HepG2 (cell line): Measurements from ENCODE around the gene AKNA. TPM values are rescaled to one million over a fixed set of nuclear protein-coding genes. Genes with fewer than 3 reads are reported as not detected.

Source experiments
- ATAC-seq: fragments of 200-7000 bp; cut with Tn5 transposase; 3 replicates; pipeline ENCODE4 v1.9.1; 2020; ENCODE audit warnings: mild to moderate bottlenecking, moderate library complexity
- BruUV-seq: library from RNA; stranded (reverse); fragments of 400-500 nt; replicated peaks from 2 replicates; lab custom pipeline; 2021; lab: Mats Ljungman, UMichigan
- CTCF ChIA-PET: fragments of 300-600 bp; formaldehyde crosslinking; extraction: SDS; loops from one replicate; lab custom pipeline; 2021; ENCODE audit warnings: low total read pairs, inconsistent platforms, low intra/inter-chr PET ratio; lab: Yijun Ruan, JAX
- POLR2A ChIA-PET: fragments of 350-600 bp; sonication (Branson Sonifier 250); formaldehyde crosslinking; loops from one replicate; lab custom pipeline; 2020; ENCODE audit warnings: antibody characterized with exemption, inconsistent platforms; lab: Yijun Ruan, JAX
- DNase-seq: peaks from one replicate; pipeline ENCODE4 v3.0.0-alpha.2; 2015; ENCODE audit warnings: low spot score
- FAIRE-seq: peaks from 3 replicates; lab custom pipeline; 2011; peaks lifted over from hg19 to GRCh38; lab: Jason Lieb, UNC
- H2AFZ ChIP-seq: one replicate; pipeline ENCODE4 v1.6.1; 2011; ENCODE audit warnings: low read length, inconsistent platforms
- H3K27ac ChIP-seq: fragments of 300-600 bp; 3 replicates; pipeline ENCODE4 v1.8.0; 2011; ENCODE audit warnings: mixed run types, mild to moderate bottlenecking, mixed read lengths, low read length, inconsistent platforms; ENCODE audit not compliant: insufficient read depth; ENCODE audit errors: extremely low read length
- H3K27me3 ChIP-seq, 2 experiments: fragments of 200-600 bp in 1 of 2; 2 replicates in 1 of 2; 3 replicates in 1 of 2; pipeline versions ENCODE4 v1.6.0 to v1.8.0; 2011; ENCODE audit warnings: low read length in 2 of 2, mild to moderate bottlenecking in 2 of 2, moderate library complexity in 2 of 2, inconsistent platforms in 1 of 2; ENCODE audit not compliant: insufficient read depth in 2 of 2, control insufficient read depth in 1 of 2
- H3K36me3 ChIP-seq, 2 experiments: fragments of 200-600 bp in 1 of 2; replicated peaks in 1 of 2; 2 replicates in 1 of 2; 3 replicates in 1 of 2; pipeline versions ENCODE4 v1.5.1 to v1.8.0; 2011; ENCODE audit warnings: low read length in 2 of 2, inconsistent platforms in 1 of 2; ENCODE audit not compliant: insufficient read depth in 2 of 2, control insufficient read depth in 1 of 2
- H3K4me1 ChIP-seq: 2 replicates; pipeline ENCODE4 v1.5.1; 2012; ENCODE audit warnings: low read length, inconsistent platforms; ENCODE audit not compliant: insufficient read depth
- H3K4me2 ChIP-seq: 2 replicates; pipeline ENCODE4 v1.6.0; 2011; ENCODE audit warnings: low read depth, low read length, inconsistent platforms
- H3K4me3 ChIP-seq, 3 experiments: fragments of 200-600 bp in 1 of 3; sonication (generic), shearing (Covaris generic) in 1 of 3; replicated peaks in 1 of 3; 2 replicates each; pipeline ENCODE4 v1.5.1; 2011 to 2016; ENCODE audit warnings: low read length in 3 of 3, inconsistent platforms in 2 of 3, low read depth in 2 of 3, mild to moderate bottlenecking in 2 of 3, control low read depth in 1 of 3, mixed read lengths in 1 of 3; ENCODE audit not compliant: insufficient read depth in 1 of 3
- H3K79me2 ChIP-seq: one replicate; pipeline ENCODE4 v1.6.1; 2011; ENCODE audit warnings: low read length, inconsistent platforms; ENCODE audit not compliant: insufficient read depth
- H3K9ac ChIP-seq: 2 replicates; pipeline ENCODE4 v1.6.0; 2011; ENCODE audit warnings: mild to moderate bottlenecking, low read depth, low read length, inconsistent platforms; ENCODE audit not compliant: insufficient read depth
- H3K9me3 ChIP-seq: 2 replicates; pipeline ENCODE4 v1.5.1; 2012; ENCODE audit warnings: mild to moderate bottlenecking, low read length
- H4K20me1 ChIP-seq: 2 replicates; pipeline ENCODE4 v1.6.0; 2011; ENCODE audit warnings: inconsistent platforms, mild to moderate bottlenecking, low read length, moderate library complexity; ENCODE audit not compliant: insufficient read depth
- ESRRA ChIP-seq: sonication (generic); formaldehyde crosslinking; IDR thresholded peaks from 2 replicates; pipeline ENCODE4 v1.5.1; 2020; ENCODE audit warnings: mild to moderate bottlenecking, low read depth, missing genetic modification reagents
- GATAD2A ChIP-seq: IDR thresholded peaks from 2 replicates; pipeline ENCODE4 v1.6.1; 2016
- GFI1 ChIP-seq: sonication (generic); formaldehyde crosslinking; IDR thresholded peaks from 2 replicates; pipeline ENCODE4 v1.5.0; 2020; ENCODE audit warnings: missing genetic modification reagents, mild to moderate bottlenecking, borderline replicate concordance
- GRHL1 ChIP-seq: sonication (generic); formaldehyde crosslinking; conservative IDR thresholded peaks from 2 replicates; pipeline ENCODE4 v1.8.0; 2022; ENCODE audit warnings: missing genetic modification reagents
- HNF4A ChIP-seq: sonication (generic); formaldehyde crosslinking; IDR thresholded peaks from 2 replicates; pipeline ENCODE4 v1.4.0; 2020; ENCODE audit warnings: missing genetic modification reagents
- NR2F6 ChIP-seq, 2 experiments: IDR thresholded peaks; 2 replicates each; pipeline ENCODE4 v1.6.1; 2016; ENCODE audit warnings: antibody characterized with exemption in 1 of 2, mild to moderate bottlenecking in 1 of 2
- RARA ChIP-seq: IDR thresholded peaks from 2 replicates; pipeline ENCODE4 v1.6.1; 2016; ENCODE audit warnings: missing genetic modification reagents, missing compliant biosample characterization
- SMYD3 ChIP-seq: sonication (generic); formaldehyde crosslinking; IDR thresholded peaks from 2 replicates; pipeline ENCODE4 v1.8.1; 2023; ENCODE audit warnings: mild to moderate bottlenecking, missing genetic modification reagents
- SOX13 ChIP-seq, 3 experiments: fragments of 450-650 bp in 1 of 3; sonication (generic) in 1 of 3; formaldehyde crosslinking in 1 of 3; IDR thresholded peaks in 2 of 3; conservative IDR thresholded peaks in 1 of 3; 2 replicates each; pipeline versions ENCODE4 v1.5.0 to v1.6.1; 2016 to 2020; ENCODE audit warnings: antibody characterized with exemption in 1 of 3, mild to moderate bottlenecking in 1 of 3, missing compliant biosample characterization in 1 of 3, missing genetic modification reagents in 1 of 3, moderate library complexity in 1 of 3
- SRF ChIP-seq: IDR thresholded peaks from 2 replicates; pipeline ENCODE4 v1.6.1; 2011; ENCODE audit warnings: mild to moderate bottlenecking, low read depth, low read length, moderate library complexity
- ZMYM3 ChIP-seq: sonication (generic); formaldehyde crosslinking; IDR thresholded peaks from 2 replicates; pipeline ENCODE4 v1.5.1; 2020; ENCODE audit warnings: mild to moderate bottlenecking, missing genetic modification reagents
- ZNF558 ChIP-seq: sonication (generic); formaldehyde crosslinking; IDR thresholded peaks from 2 replicates; pipeline ENCODE4 v1.9.0; 2022; ENCODE audit warnings: mild to moderate bottlenecking, missing genetic modification reagents, borderline replicate concordance
- WGBS: methylation state at CpG from one replicate; pipeline ENCODE4 v1.1.6; 2017; ENCODE audit warnings: low lambda C conversion rate; 5-methylcytosine and 5-hydroxymethylcytosine counted together
- in situ Hi-C: cut with HindIII; loops from 2 replicates; pipeline ENCODE4 v1.10.0; 2017; ENCODE audit warnings: low pct_unique_long_range_greater_than_20kb; ENCODE audit not compliant: extremely low pct_ligation_motif_present
- intact Hi-C: fragments of 100-400 bp; cut with micrococcal nuclease; formaldehyde crosslinking; loops from one replicate; pipeline ENCODE4 v1.10.0; 2022; ENCODE audit not compliant: unreplicated experiment
- polyA plus RNA-seq, 8 experiments: library from polyadenylated mRNA; depleted of rRNA in 3 of 8; stranded (reverse) in 7 of 8; unstranded in 1 of 8; fragments of >200 nt; fragmentation: Illumina TruSeq in 4 of 8; extraction: Trizol in 4 of 8; gene quantifications; 2 replicates each; pipeline versions ENCODE4 v1.2.1 to v1.2.3, GENCODE V29; 2011 to 2016; ENCODE audit warnings: low read depth in 4 of 8, missing spikeins in 1 of 8, mixed read lengths in 1 of 8; ENCODE audit not compliant: insufficient read depth in 1 of 8
- total RNA-seq, 5 experiments: library from RNA; depleted of rRNA; stranded (reverse); fragments of >200 nt; fragmentation: Illumina TruSeq; extraction: Trizol; gene quantifications; 2 replicates each; pipeline ENCODE4 v1.2.3, GENCODE V29; 2016; ENCODE audit warnings: low read depth in 1 of 5

Gene AKNA
- total and polyA plus RNA-seq, 2 of the 13 experiments (the other 11 are each of a cell fraction or from before 2014, with no cell fraction given), result 3.0 to 3.1 TPM

DNA sequence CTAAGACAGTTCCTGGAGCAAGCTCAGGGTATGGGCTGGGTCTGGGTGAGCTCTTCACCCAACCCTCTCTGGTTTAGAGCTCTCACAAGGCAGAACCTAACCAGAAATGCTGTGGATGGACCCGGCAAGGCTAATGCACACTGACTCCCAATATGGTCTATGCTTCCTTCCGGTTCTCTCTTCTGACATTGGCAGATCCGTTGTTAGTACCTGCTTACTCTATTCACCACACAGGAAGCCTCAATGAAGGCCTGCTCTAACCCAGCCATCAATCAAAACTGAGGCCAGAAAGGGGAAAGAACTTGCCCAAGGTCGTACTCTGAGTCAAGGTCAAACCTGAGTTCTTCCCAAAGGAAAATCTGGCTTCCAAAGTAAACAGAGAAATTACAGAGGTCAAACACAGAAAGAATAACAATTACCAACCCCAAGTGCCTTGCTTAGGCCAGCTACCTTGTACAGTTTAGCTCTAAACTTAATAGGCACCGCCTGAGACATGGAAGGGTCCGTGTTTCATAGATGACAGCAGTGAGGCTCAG, 46.0 kb upstream of the AKNA start:
- TF ChIP-seq ZNF558 (CRISPR knock-in tag), result no peak
- peak; percentile 58; the same call in 1 of the 2 replicates for TF ChIP-seq SRF
- TF ChIP-seq GATAD2A (CRISPR knock-in tag), result 0 out of 2 replicates have a peak, but pooled peaks have one; percentile 26
- 0 out of 2 replicates have a peak, but pooled peaks have one; percentile 43 for TF ChIP-seq GFI1 (CRISPR knock-in tag)
- no peak for TF ChIP-seq SMYD3 (CRISPR knock-in tag)
- TF ChIP-seq HNF4A, result 0 out of 2 replicates have a peak, but pooled peaks have one; percentile 15
- TF ChIP-seq ESRRA, result peak; percentile 83
- no peak for TF ChIP-seq GRHL1 (CRISPR knock-in tag)
- TF ChIP-seq NR2F6 (IDR thresholded peaks at IDR 0.05), result 0 out of 2 replicates have a peak, but pooled peaks have one; percentile 37
- peak; percentile 15; the same call in 1 of the 2 replicates for TF ChIP-seq NR2F6 (CRISPR knock-in tag; IDR thresholded peaks at IDR 0.05)
- TF ChIP-seq SOX13 (IDR thresholded peaks at IDR 0.05), result no peak
- peak in 1 of 2 experiments; percentile 20; a peak in 1 of 4 replicates for TF ChIP-seq SOX13 (CRISPR knock-in tag; conservative IDR thresholded peaks at IDR 0.05 in 1 of 2, IDR thresholded peaks at IDR 0.05 in 1 of 2)
- TF ChIP-seq RARA, result peak; percentile 51; the same call in 1 of the 2 replicates
- 0 out of 2 replicates have a peak, but pooled peaks have one; percentile 48 for TF ChIP-seq ZMYM3 (CRISPR knock-in tag)
- H2AFZ ChIP-seq, result no peak overlapping the region
- no peak overlapping the region for H3K4me2 ChIP-seq
- H3K27me3 ChIP-seq, result no peaks in the 10 kb centered on the region
- in situ Hi-C loops (loop anchor here (10.0 to 25.0 kb wide), 2 partner anchors 221 to 579 kb away; partner anchors contain the start of gene TEX53), intact Hi-C loops (loop anchor here (1.0 to 2.0 kb wide), 2 partner anchors 53 to 74 kb away; no protein-coding TSS in a partner anchor)
- H4K20me1 ChIP-seq, result no peaks in the 10 kb centered on the region
- H3K79me2 ChIP-seq, result no peaks in the 10 kb centered on the region
- peaks cover 29% of the 10 kb centered on the region for H3K4me1 ChIP-seq
- H3K27ac ChIP-seq, result no peak overlapping the region
- ChIA-PET POLR2A (no interaction called here), CTCF (interaction anchor here (2.8 kb wide), 1 partner anchor 220 kb away, joined by 11 read pairs; no protein-coding TSS in a partner anchor)
- FAIRE-seq (peak; percentile 60), ATAC-seq (peak; percentile 53), DNase-seq (peak; percentile 25)
- no peaks in the 10 kb centered on the region for H3K9me3 ChIP-seq
- H3K9ac ChIP-seq, result no peak overlapping the region
- no TSS peak for BruUV-seq
- H3K4me3 ChIP-seq, result no peak overlapping the region
- 38% methylated on average over 6 of the region's 6 CpGs for WGBS
- H3K36me3 ChIP-seq, result no peaks in the 10 kb centered on the region
